ENCODE results near the gene ADAMTS12. TPM values are rescaled to one million over a fixed set of nuclear protein-coding genes. Genes with fewer than 3 reads are reported as not detected.

ADAMTS12 gene
- total and polyA plus RNA-seq, 10 of the 15 experiments (the other 5 are each of a cell fraction or from before 2014, with no cell fraction given): 0.11 to 35.8 (median 20.7) TPM

- no peak overlapping the region for H3K27ac ChIP-seq (ENCODE audit: control insufficient read depth, insufficient read depth)
- TF ChIP-seq ATF2 (IDR thresholded peaks at IDR 0.05; ENCODE audit: low read length): no peak
- no peak for TF ChIP-seq JUND (IDR thresholded peaks at IDR 0.05; ENCODE audit: low read depth, low read length)
- no peak for TF ChIP-seq CBX5 (IDR thresholded peaks at IDR 0.05; ENCODE audit: low read depth)
- TF ChIP-seq ETV6 (conservative IDR thresholded peaks at IDR 0.05 in 1 of 2, IDR thresholded peaks at IDR 0.05 in 1 of 2; ENCODE audit: borderline replicate concordance in 1 of 2, low read depth in 1 of 2): no peak
- no peak for TF ChIP-seq IRF4 (IDR thresholded peaks at IDR 0.05; ENCODE audit: low read depth, low read length)
- TF ChIP-seq IKZF1 (conservative IDR thresholded peaks at IDR 0.05): no peak
- no peak for TF ChIP-seq ZNF622 (IDR thresholded peaks at IDR 0.05)
- TF ChIP-seq PAX8 (IDR thresholded peaks at IDR 0.05): no peak
- no peak for TF ChIP-seq BCL3 (IDR thresholded peaks at IDR 0.05; ENCODE audit: borderline replicate concordance, insufficient read depth, low read depth, low read length, poor library complexity, severe bottlenecking)
- no peak for TF ChIP-seq ZZZ3 (IDR thresholded peaks at IDR 0.05; ENCODE audit: control insufficient read depth, insufficient read length, low read depth)
- TF ChIP-seq KLF5 (IDR thresholded peaks at IDR 0.05; ENCODE audit: partially characterized antibody): no peak
- TF ChIP-seq NFXL1 (IDR thresholded peaks at IDR 0.05; ENCODE audit: borderline replicate concordance): no peak
- no peak for TF ChIP-seq CBX3 (IDR thresholded peaks at IDR 0.05; ENCODE audit: borderline replicate concordance, low read depth)
- no peak for TF ChIP-seq NR2F1 (conservative IDR thresholded peaks at IDR 0.05)
- TF ChIP-seq E2F8 (IDR thresholded peaks at IDR 0.05; ENCODE audit: low read depth, partially characterized antibody): no peak
- TF ChIP-seq CBFB (IDR thresholded peaks at IDR 0.05; ENCODE audit: low read depth): no peak
- TF ChIP-seq TBL1XR1 (IDR thresholded peaks at IDR 0.05; ENCODE audit: low read depth, low read length): no peak
- no peak for TF ChIP-seq MTA3 (IDR thresholded peaks at IDR 0.05; ENCODE audit: borderline replicate concordance, low read length)
- peaks cover 3 to 27% of the 10 kb centered on the region in 2 experiments for H3K36me3 ChIP-seq (ENCODE audit: control insufficient read depth in 2 of 2, insufficient read depth in 2 of 2, low read length in 1 of 2)
- H3K4me2 ChIP-seq (ENCODE audit: control insufficient read depth, insufficient read depth): no peak overlapping the region
- peaks cover 9% of the 10 kb centered on the region; the same call in 2 of the 3 replicates for H3K9me3 ChIP-seq (replicated peaks; ENCODE audit: control insufficient read depth, insufficient read depth, low read length)
- ChIA-PET RAD21 (ENCODE audit: unreplicated experiment) (no interaction called here), POLR2A (no interaction called here), SMC1A (ENCODE audit: uncharacterized antibody, unreplicated experiment) (interaction anchor here (1.0 kb wide), 1 partner anchor 494 kb away, joined by 3 read pairs; no protein-coding TSS in a partner anchor), CTCF (no interaction called here)
- no TSS peak for BruUV-seq (replicated peaks)
- no peaks in the 10 kb centered on the region for H4K20me1 ChIP-seq (ENCODE audit: control insufficient read depth, insufficient read depth)
- H2AFZ ChIP-seq (ENCODE audit: control insufficient read depth, low read depth, low read length): no peak overlapping the region
- WGBS (ENCODE audit: insufficient coverage, insufficient replicate concordance, low lambda C conversion rate, missing lambda C conversion rate): 100% methylated on average over 3 of the region's 3 CpGs
- H3K79me2 ChIP-seq (ENCODE audit: control insufficient read depth, insufficient read depth, low read length): no peaks in the 10 kb centered on the region
- DNase-seq (ENCODE audit: low read depth, low spot score): no peak
- no peak for FAIRE-seq
- no peak overlapping the region for H3K9ac ChIP-seq (ENCODE audit: control insufficient read depth, insufficient read depth, low read length)
- intact Hi-C loops (cut with micrococcal nuclease; ENCODE audit: unreplicated experiment): no loop called here
- H3K4me3 ChIP-seq: no peak overlapping the region
- no peak for ATAC-seq
- in situ Hi-C loops (cut with MboI): no loop called here
- no peaks in the 10 kb centered on the region for H3K27me3 ChIP-seq (replicated peaks in 1 of 2; ENCODE audit: control insufficient read depth in 2 of 2, insufficient read depth in 2 of 2, low read length in 1 of 2)
- H3K4me1 ChIP-seq (ENCODE audit: control insufficient read depth, insufficient read depth, low read length): no peaks in the 10 kb centered on the region
These were observed 414.8 kb downstream of the ADAMTS12 start for GRCh38 chr5:33476992-33477391.
